Breast epithelium (tissue), 3 donors: Measurements from ENCODE around the gene LNX1.

ENCODE experiments used
- CTCF ChIP-seq, 3 donors: fragments of 450-650 bp; IDR thresholded peaks; one replicate each; pipeline ENCODE4 v1.5.1; 2016 to 2017; ENCODE audit warnings: antibody characterized with exemption in 3 of 3, mild to moderate bottlenecking in 3 of 3, moderate library complexity in 3 of 3
- POLR2A ChIP-seq: fragments of 450-650 bp; IDR thresholded peaks from one replicate; pipeline ENCODE4 v1.6.1; 2016; ENCODE audit warnings: antibody characterized with exemption, mild to moderate bottlenecking, moderate library complexity
- POLR2AphosphoS5 ChIP-seq, 3 donors: sonication (generic); formaldehyde crosslinking; IDR thresholded peaks; one replicate each; pipeline ENCODE4 v1.6.1; 2017; ENCODE audit warnings: antibody characterized with exemption in 3 of 3

- TF ChIP-seq CTCF (IDR thresholded peaks at IDR 0.05) (no peak), POLR2AphosphoS5 (IDR thresholded peaks at IDR 0.05) (no peak), POLR2A (no peak)
These were observed 58.8 kb downstream of the LNX1 start for GRCh38 chr4:53532521-53532920.
